Esophagus muscularis mucosa (tissue), 4 donors: ENCODE data around the gene CDK2.

Source experiments
- EP300 ChIP-seq: sonication (generic); formaldehyde crosslinking; IDR thresholded peaks from one replicate; pipeline ENCODE4 v1.6.1; 2017; ENCODE audit warnings: antibody characterized with exemption
- POLR2A ChIP-seq: fragments of 450-650 bp; IDR thresholded peaks from one replicate; pipeline ENCODE4 v1.6.1; 2017; ENCODE audit warnings: antibody characterized with exemption, moderate library complexity, mild to moderate bottlenecking, low read depth
- POLR2AphosphoS5 ChIP-seq, 2 donors: sonication (generic); formaldehyde crosslinking; IDR thresholded peaks; one replicate each; pipeline ENCODE4 v1.6.1; 2017; ENCODE audit warnings: antibody characterized with exemption in 2 of 2
- TF ChIP-seq, protein P1 (sequence below), 3 experiments: fragments of 200-600 bp in 2 of 3; fragments of 450-650 bp in 1 of 3; sonication (generic) in 2 of 3; IDR thresholded peaks; one replicate each; pipeline ENCODE4 v1.5.1; 2017 to 2019; ENCODE audit warnings: antibody characterized with exemption in 3 of 3, mild to moderate bottlenecking in 2 of 3, moderate library complexity in 1 of 3

DNA sequence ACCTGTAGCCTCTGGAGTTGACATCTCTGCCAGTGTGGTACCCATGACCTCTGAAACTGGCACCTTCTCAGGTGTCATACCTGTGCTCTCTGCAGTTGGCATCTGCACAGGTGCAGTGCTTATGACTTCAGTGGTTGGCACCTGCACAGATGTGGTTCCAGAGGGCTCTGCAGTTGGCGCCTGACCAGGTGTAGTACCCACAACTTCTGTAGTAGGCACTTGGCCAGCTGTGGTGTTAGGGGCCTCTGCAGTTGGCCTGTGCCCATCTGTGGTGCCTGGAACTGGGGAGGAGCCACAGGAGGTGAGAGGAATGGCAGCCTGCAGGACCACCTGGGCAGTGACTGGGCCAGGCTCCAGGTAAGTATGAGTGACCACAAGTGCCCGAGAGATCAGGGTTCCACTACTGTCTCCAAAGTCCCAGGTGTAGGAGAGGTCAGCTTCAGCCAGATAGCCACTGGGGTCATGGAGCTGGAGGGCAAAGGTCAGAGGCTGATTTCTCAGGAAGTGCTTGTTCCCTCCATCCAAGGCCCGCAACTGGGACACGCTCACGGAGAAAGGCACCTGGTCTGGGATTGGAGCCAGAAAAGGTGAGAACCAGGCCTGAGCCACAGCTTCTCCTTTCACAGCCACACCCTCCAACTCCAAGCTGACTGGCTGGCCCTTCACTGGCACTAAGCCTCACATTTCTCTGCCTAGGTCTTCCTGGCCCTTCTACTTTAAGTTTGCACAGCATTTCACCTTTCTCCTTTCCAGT lies 9.3 kb upstream of the CDK2 start:
- TF ChIP-seq, protein P1, sequence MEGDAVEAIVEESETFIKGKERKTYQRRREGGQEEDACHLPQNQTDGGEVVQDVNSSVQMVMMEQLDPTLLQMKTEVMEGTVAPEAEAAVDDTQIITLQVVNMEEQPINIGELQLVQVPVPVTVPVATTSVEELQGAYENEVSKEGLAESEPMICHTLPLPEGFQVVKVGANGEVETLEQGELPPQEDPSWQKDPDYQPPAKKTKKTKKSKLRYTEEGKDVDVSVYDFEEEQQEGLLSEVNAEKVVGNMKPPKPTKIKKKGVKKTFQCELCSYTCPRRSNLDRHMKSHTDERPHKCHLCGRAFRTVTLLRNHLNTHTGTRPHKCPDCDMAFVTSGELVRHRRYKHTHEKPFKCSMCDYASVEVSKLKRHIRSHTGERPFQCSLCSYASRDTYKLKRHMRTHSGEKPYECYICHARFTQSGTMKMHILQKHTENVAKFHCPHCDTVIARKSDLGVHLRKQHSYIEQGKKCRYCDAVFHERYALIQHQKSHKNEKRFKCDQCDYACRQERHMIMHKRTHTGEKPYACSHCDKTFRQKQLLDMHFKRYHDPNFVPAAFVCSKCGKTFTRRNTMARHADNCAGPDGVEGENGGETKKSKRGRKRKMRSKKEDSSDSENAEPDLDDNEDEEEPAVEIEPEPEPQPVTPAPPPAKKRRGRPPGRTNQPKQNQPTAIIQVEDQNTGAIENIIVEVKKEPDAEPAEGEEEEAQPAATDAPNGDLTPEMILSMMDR (IDR thresholded peaks at IDR 0.05) = no peak
- TF ChIP-seq POLR2A (no peak), POLR2AphosphoS5 (IDR thresholded peaks at IDR 0.05) (no peak), EP300 (no peak)
